ENCODE results near the gene NEXMIF. TPM values are rescaled to one million over a fixed set of nuclear protein-coding genes. Genes with fewer than 3 reads are reported as not detected.
A peak's percentile ranks its signal among the peaks of the same experiment; 100 is the strongest.
"Not testable (repeated sequence)": the region's sequence is repeated elsewhere in the genome, so short reads cannot be mapped to it uniquely, and the experiment has no call there.

The NEXMIF gene
- polyA plus RNA-seq, 2 of the 4 experiments (the other 2 are of a cell fraction): 0.01 to 0.04 TPM

- DNase-seq (ENCODE audit: low read depth in 1 of 2, low spot score in 1 of 2): no peak
- WGBS (ENCODE audit: missing lambda C conversion rate): 13% methylated on average over 3 of the region's 3 CpGs
- Histone ChIP-seq H3K4me1 (no peaks in the 10 kb centered on the region), H3K9me3 (no peaks in the 10 kb centered on the region), H3K4me2 (no peak overlapping the region), H3K27ac (no peak overlapping the region), H3K4me3 (no peak overlapping the region)
- TF ChIP-seq CBX2 (IDR thresholded peaks at IDR 0.05; ENCODE audit: borderline replicate concordance, low read depth) (no peak), KDM5A (IDR thresholded peaks at IDR 0.05) (no peak), NPAS2 (CRISPR knock-in tag; IDR thresholded peaks at IDR 0.05; ENCODE audit: borderline replicate concordance) (no peak), TP53 (CRISPR knock-in tag; IDR thresholded peaks at IDR 0.05) (no peak), ATOH8 (CRISPR knock-in tag; IDR thresholded peaks at IDR 0.05; ENCODE audit: low read depth) (no peak), TFCP2L1 (CRISPR knock-in tag; IDR thresholded peaks at IDR 0.05) (no peak), FOXS1 (CRISPR knock-in tag; IDR thresholded peaks at IDR 0.05) (no peak), ZSCAN20 (CRISPR knock-in tag; IDR thresholded peaks at IDR 0.05) (no peak), ELK1 (IDR thresholded peaks at IDR 0.05; ENCODE audit: low read depth, low read length) (no peak), MYC (IDR thresholded peaks at IDR 0.05; ENCODE audit: borderline replicate concordance, low read length) (no peak)
- peak; percentile 76 for FAIRE-seq
- CTCF ChIA-PET: no interaction called here
- POLR2A ChIA-PET: no interaction called here
- no peak for ATAC-seq
These were observed 32.7 kb downstream of the NEXMIF start for GRCh38 chrX:74892561-74892960.

GRCh38 chrX:74890676-74891430 lies 34.4 kb downstream of the NEXMIF start:
- FAIRE-seq: no peak
- H3K27ac ChIP-seq: no peak overlapping the region
- H3K4me3 ChIP-seq: no peak overlapping the region
- no peak overlapping the region for H3K4me2 ChIP-seq
- CTCF ChIA-PET: no interaction called here
- no peaks in the 10 kb centered on the region for H3K4me1 ChIP-seq
- no peak for ATAC-seq
- DNase-seq (ENCODE audit: low read depth in 1 of 2, low spot score in 1 of 2): no peak
- POLR2A ChIA-PET: no interaction called here
- H3K9me3 ChIP-seq: no peaks in the 10 kb centered on the region
- WGBS (ENCODE audit: missing lambda C conversion rate): 1% methylated on average over 4 of the region's 4 CpGs
- TF ChIP-seq TP53 (CRISPR knock-in tag; IDR thresholded peaks at IDR 0.05): no peak
- TF ChIP-seq NR3C1 (IDR thresholded peaks at IDR 0.05): no peak
- TF ChIP-seq CHD2 (IDR thresholded peaks at IDR 0.05; ENCODE audit: low read length, partially characterized antibody): no peak
- TF ChIP-seq EP300 (IDR thresholded peaks at IDR 0.05): no peak
- TF ChIP-seq RAD21 (conservative IDR thresholded peaks at IDR 0.05 in 1 of 2, IDR thresholded peaks at IDR 0.05 in 1 of 2): no peak
- TF ChIP-seq HOXA7 (CRISPR knock-in tag; IDR thresholded peaks at IDR 0.05): no peak
- no peak for TF ChIP-seq MAX (IDR thresholded peaks at IDR 0.05)

GRCh38 chrX:74882383-74882782 lies 42.9 kb downstream of the NEXMIF start:
- CTCF ChIA-PET; H3K4me1 ChIP-seq; FAIRE-seq; H3K4me2 ChIP-seq; H3K27ac ChIP-seq; DNase-seq (ENCODE audit: low read depth in 1 of 2, low spot score in 1 of 2); ATAC-seq; H3K9me3 ChIP-seq; POLR2A ChIA-PET; H3K4me3 ChIP-seq: not testable (repeated sequence)
- WGBS (ENCODE audit: missing lambda C conversion rate): 14% methylated on average over 7 of the region's 9 CpGs

- ATAC-seq (no peak), FAIRE-seq (no peak)
- POLR2A ChIA-PET: no interaction called here
These were observed 59.5 kb downstream of the NEXMIF start for GRCh38 chrX:74865725-74866124.

More at GRCh38 chrX:74865725-74866124, 59.5 kb downstream of the NEXMIF start:
- H3K4me2 ChIP-seq: no peak overlapping the region
- H3K4me3 ChIP-seq: no peak overlapping the region
- H3K4me1 ChIP-seq: no peaks in the 10 kb centered on the region
- no peak overlapping the region for H3K27ac ChIP-seq
- 10% methylated on average over 3 of the region's 4 CpGs for WGBS (ENCODE audit: missing lambda C conversion rate)
- H3K9me3 ChIP-seq: 0 out of 3 replicates have a peak, but pooled peaks cover 2% of the 10 kb centered on the region
- CTCF ChIA-PET: no interaction called here
- no peak for DNase-seq (ENCODE audit: low read depth in 1 of 2, low spot score in 1 of 2)
- no peak for TF ChIP-seq CTCF (IDR thresholded peaks at IDR 0.05)
- no peak for TF ChIP-seq FOXS1 (CRISPR knock-in tag; IDR thresholded peaks at IDR 0.05)
- TF ChIP-seq PBX3 (IDR thresholded peaks at IDR 0.05): no peak
- no peak for TF ChIP-seq CEBPB (IDR thresholded peaks at IDR 0.05)
- no peak for TF ChIP-seq MAZ (IDR thresholded peaks at IDR 0.05; ENCODE audit: borderline replicate concordance, low read depth, low read length)
- TF ChIP-seq HDAC2 (IDR thresholded peaks at IDR 0.05): no peak
- TF ChIP-seq RNF2 (IDR thresholded peaks at IDR 0.05; ENCODE audit: borderline replicate concordance, low read depth): no peak
- no peak for TF ChIP-seq POLR2AphosphoS2 (conservative IDR thresholded peaks at IDR 0.05; ENCODE audit: low read length)
- TF ChIP-seq USF2 (IDR thresholded peaks at IDR 0.05): no peak
- no peak for TF ChIP-seq CHD2 (IDR thresholded peaks at IDR 0.05; ENCODE audit: low read length, partially characterized antibody)
